ENCODE results near the gene ASPA. TPM values are rescaled to one million over a fixed set of nuclear protein-coding genes. Genes with fewer than 3 reads are reported as not detected.

ASPA gene
- total and polyA plus RNA-seq, 2 of the 13 experiments (the other 11 are each of a cell fraction or from before 2014, with no cell fraction given) = not detected

DNA sequence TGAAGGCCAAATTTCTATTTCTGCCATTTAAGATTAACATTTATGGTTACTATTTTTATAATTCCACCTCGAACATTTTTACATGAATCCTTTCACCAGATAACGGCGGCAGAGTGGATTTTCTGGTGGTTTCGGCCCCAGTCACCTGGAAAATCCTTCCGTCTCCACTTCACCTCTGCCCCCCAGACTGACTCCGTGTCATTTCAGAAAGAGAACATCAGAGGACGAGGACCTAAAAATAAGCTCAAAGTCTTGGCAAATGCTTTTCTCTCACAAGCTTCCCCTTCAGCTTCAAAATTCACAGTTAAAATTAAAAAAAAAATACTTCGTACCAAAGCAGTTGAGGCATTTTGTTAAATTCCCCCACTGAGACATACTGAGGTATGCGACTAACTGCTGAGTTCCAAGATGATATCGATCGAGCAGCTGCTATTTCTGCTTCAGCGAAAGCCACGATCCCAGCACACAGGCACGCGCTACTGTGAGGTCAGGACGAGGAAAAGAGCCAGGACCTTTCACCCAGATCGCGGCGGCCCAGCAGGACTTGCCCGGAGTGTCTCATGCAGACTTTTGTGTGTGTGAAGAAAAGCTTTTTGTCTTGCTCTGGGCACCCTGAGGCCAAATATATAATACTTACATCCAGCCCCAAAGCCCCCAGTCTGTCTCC is 36.8 kb downstream of the ASPA start (continued):
- TF ChIP-seq ZNF431 (CRISPR knock-in tag; IDR thresholded peaks at IDR 0.05; ENCODE audit: borderline replicate concordance, low read depth) (no peak), RXRA (CRISPR knock-in tag; IDR thresholded peaks at IDR 0.05) (peak; percentile 29; the same call in 1 of the 2 replicates), ATF4 (CRISPR knock-in tag; IDR thresholded peaks at IDR 0.05) (no peak), PPARG (CRISPR knock-in tag; conservative IDR thresholded peaks at IDR 0.05) (peak; percentile 85), ZNF724P (CRISPR knock-in tag; IDR thresholded peaks at IDR 0.05; ENCODE audit: borderline replicate concordance) (no peak)
- TF ChIP-seq, protein P1, sequence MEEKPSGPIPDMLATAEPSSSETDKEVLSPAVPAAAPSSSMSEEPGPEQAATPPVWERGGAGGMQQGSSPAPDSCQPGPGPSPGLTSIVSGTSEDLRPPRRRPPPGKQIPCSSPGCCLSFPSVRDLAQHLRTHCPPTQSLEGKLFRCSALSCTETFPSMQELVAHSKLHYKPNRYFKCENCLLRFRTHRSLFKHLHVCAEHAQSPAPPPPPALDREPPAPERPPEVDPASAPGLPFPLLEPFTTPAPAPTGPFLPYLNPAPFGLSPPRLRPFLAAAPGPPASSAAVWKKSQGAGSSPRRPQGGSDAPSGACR (CRISPR knock-in tag; IDR thresholded peaks at IDR 0.05) = no peak

DNA sequence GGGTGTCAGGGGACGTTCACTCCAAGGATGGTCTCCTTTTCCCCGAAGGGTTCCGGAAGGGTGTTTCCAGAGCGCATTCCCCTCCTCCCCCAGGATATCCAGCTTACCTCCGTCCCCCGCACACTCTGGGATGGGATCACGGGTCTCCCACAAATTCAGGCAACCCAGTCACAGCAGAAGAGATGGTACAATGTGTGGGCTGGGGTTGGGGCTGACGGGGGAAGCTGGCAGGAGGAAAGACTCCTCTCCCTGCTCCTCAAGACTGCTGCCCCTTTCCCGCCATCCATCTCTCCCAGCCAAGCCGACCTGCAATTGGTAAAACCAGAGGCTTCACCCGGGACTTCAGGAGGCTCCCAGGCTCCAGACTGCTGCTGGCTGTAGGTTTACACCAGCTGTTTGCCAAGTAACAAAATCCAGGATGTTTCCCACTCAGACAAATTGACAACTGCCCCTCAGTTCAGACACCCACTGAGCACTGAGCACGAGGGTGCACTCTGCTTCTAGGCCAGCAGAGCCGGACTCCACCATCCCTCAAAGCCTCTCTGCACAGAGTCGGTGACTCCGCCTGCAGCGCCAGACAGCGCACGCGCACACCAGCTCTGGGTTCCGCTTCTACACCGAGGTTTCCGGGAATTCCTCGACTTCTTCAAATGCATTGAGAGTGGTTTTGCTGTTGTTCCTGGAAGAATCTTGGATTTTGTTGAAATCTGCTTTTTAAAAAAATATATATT is 37.7 kb downstream of the ASPA start:
- no peak overlapping the region for H3K4me2 ChIP-seq (ENCODE audit: low read depth, low read length)
- no peaks in the 10 kb centered on the region for H3K9me3 ChIP-seq (ENCODE audit: low read length)
- no peak overlapping the region for H2AFZ ChIP-seq (ENCODE audit: low read length)
- BruUV-seq (replicated peaks) = no TSS peak
- H3K4me3 ChIP-seq (replicated peaks in 1 of 3; ENCODE audit: insufficient read depth in 1 of 3, low read depth in 2 of 3, low read length in 3 of 3) = no peak overlapping the region
- no peaks in the 10 kb centered on the region for H3K27me3 ChIP-seq (ENCODE audit: control insufficient read depth in 1 of 2, insufficient read depth in 2 of 2, low read length in 2 of 2)
- no peaks in the 10 kb centered on the region for H4K20me1 ChIP-seq (ENCODE audit: insufficient read depth, low read length)
- H3K9ac ChIP-seq (ENCODE audit: insufficient read depth, low read depth, low read length) = no peak overlapping the region
- CTCF ChIA-PET (ENCODE audit: low intra/inter-chr PET ratio, low total read pairs) = no interaction called here
- FAIRE-seq = no peak
- in situ Hi-C loops (cut with HindIII; ENCODE audit: extremely low pct_ligation_motif_present, low pct_unique_long_range_greater_than_20kb) (no loop called here), intact Hi-C loops (cut with micrococcal nuclease; ENCODE audit: unreplicated experiment) (no loop called here)
- H3K4me1 ChIP-seq (ENCODE audit: insufficient read depth, low read length) = 0 out of 2 replicates have a peak, but pooled peaks cover 6% of the 10 kb centered on the region
- ATAC-seq = no peak
- H3K27ac ChIP-seq (ENCODE audit: extremely low read length, insufficient read depth, low read length) = no peak overlapping the region
- H3K36me3 ChIP-seq (replicated peaks in 1 of 2; ENCODE audit: control insufficient read depth in 1 of 2, insufficient read depth in 2 of 2, low read length in 2 of 2) = no peaks in the 10 kb centered on the region
- no peak for DNase-seq (ENCODE audit: low spot score)
- 85% methylated on average over 23 of the region's 23 CpGs for WGBS (ENCODE audit: low lambda C conversion rate)
- POLR2A ChIA-PET = no interaction called here
- H3K79me2 ChIP-seq (ENCODE audit: insufficient read depth, low read length) = no peaks in the 10 kb centered on the region
- no peak for TF ChIP-seq ZNF546 (CRISPR knock-in tag; conservative IDR thresholded peaks at IDR 0.05)
- no peak for TF ChIP-seq MYC (CRISPR knock-in tag; IDR thresholded peaks at IDR 0.05; ENCODE audit: borderline replicate concordance)
- no peak for TF ChIP-seq SRSF1 (optimal IDR thresholded peaks at IDR 0.05; ENCODE audit: low read depth, low read length)
- TF ChIP-seq ZMAT5 (CRISPR knock-in tag; IDR thresholded peaks at IDR 0.05; ENCODE audit: borderline replicate concordance, low read depth) = no peak
- TF ChIP-seq KAT8 (CRISPR knock-in tag; IDR thresholded peaks at IDR 0.05) = no peak
- no peak for TF ChIP-seq POGZ (CRISPR knock-in tag; IDR thresholded peaks at IDR 0.05)
- no peak for TF ChIP-seq ZNF30 (CRISPR knock-in tag; IDR thresholded peaks at IDR 0.05)
- no peak for TF ChIP-seq MIER3 (CRISPR knock-in tag; IDR thresholded peaks at IDR 0.05; ENCODE audit: borderline replicate concordance)
- TF ChIP-seq JUN (CRISPR knock-in tag; IDR thresholded peaks at IDR 0.05) = no peak
- TF ChIP-seq, protein P2, sequence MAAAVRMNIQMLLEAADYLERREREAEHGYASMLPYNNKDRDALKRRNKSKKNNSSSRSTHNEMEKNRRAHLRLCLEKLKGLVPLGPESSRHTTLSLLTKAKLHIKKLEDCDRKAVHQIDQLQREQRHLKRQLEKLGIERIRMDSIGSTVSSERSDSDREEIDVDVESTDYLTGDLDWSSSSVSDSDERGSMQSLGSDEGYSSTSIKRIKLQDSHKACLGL (CRISPR knock-in tag; IDR thresholded peaks at IDR 0.05) = no peak
- TF ChIP-seq PBX3 (CRISPR knock-in tag; IDR thresholded peaks at IDR 0.05; ENCODE audit: borderline replicate concordance) = no peak
- no peak for TF ChIP-seq PHF21A (CRISPR knock-in tag; IDR thresholded peaks at IDR 0.05)
- no peak for TF ChIP-seq NCOA2 (CRISPR knock-in tag; IDR thresholded peaks at IDR 0.05)
